Body of pancreas (tissue), 4 donors: ENCODE measurements around the gene CES3.

Source experiments
- POLR2A ChIP-seq, 3 donors: fragments of 450-650 bp; IDR thresholded peaks; one replicate each; pipeline ENCODE4 v1.6.1; 2016; ENCODE audit warnings: antibody characterized with exemption in 3 of 3, mild to moderate bottlenecking in 2 of 3
- TF ChIP-seq, protein P1 (sequence below), 7 experiments: fragments of 450-650 bp in 4 of 7; fragments of 200-600 bp in 3 of 7; sonication (generic) in 3 of 7; IDR thresholded peaks; one replicate each; pipeline ENCODE4 v1.5.1; 2016 to 2019; ENCODE audit warnings: antibody characterized with exemption in 7 of 7

DNA sequence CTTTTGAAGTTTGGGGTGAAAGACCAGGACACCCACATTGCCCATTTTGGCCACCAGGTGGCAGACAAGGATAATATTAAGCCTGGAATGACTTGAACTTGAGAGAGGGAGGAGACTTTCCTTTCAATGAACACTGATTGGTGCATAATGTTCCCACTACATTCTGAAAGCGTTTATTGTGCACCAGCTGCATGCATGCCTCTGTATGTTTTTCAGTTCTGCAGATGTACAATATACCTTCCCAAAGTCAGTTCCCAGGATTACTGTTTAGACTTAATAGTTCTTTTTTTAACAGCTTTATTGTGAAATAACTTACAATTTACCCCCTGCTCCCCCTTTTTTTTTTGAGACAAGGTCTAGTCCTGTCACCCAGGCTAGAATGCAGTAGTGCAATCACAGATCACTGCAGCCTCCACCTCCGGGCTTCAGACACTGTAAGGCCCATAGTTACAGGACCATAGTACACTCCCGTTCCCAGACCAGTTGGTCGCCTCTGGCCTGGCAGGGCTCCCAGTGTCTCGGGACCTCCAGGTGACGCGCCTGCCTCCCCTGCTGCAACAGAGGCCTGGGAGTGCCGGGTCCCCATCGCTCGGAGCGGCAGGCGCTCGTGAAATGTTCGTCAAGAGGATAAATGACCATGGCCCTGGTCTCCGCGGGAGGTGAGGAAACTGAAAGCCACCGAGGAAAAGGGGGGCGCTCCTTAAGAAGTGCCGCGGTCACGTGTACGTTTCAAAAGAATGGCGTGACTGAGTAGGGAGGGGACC, 13.6 kb upstream of the CES3 start:
- no peak for TF ChIP-seq POLR2A (IDR thresholded peaks at IDR 0.05)
- TF ChIP-seq, protein P1, sequence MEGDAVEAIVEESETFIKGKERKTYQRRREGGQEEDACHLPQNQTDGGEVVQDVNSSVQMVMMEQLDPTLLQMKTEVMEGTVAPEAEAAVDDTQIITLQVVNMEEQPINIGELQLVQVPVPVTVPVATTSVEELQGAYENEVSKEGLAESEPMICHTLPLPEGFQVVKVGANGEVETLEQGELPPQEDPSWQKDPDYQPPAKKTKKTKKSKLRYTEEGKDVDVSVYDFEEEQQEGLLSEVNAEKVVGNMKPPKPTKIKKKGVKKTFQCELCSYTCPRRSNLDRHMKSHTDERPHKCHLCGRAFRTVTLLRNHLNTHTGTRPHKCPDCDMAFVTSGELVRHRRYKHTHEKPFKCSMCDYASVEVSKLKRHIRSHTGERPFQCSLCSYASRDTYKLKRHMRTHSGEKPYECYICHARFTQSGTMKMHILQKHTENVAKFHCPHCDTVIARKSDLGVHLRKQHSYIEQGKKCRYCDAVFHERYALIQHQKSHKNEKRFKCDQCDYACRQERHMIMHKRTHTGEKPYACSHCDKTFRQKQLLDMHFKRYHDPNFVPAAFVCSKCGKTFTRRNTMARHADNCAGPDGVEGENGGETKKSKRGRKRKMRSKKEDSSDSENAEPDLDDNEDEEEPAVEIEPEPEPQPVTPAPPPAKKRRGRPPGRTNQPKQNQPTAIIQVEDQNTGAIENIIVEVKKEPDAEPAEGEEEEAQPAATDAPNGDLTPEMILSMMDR (IDR thresholded peaks at IDR 0.05): peak; percentile 70 to 92 (median 90)
